ENCODE data around the gene TUBB4B. TPM values are rescaled to one million over a fixed set of nuclear protein-coding genes. Genes with fewer than 3 reads are reported as not detected.

Gene TUBB4B
- total RNA-seq, 1 experiment from 2014 or later: 424 TPM

GRCh38 chr9:137273095-137273490, 32.0 kb downstream of the TUBB4B start:
- H3K4me3 ChIP-seq (ENCODE audit: low read length): no peak overlapping the region
- no peaks in the 10 kb centered on the region for H3F3A ChIP-seq (ENCODE audit: low read length, unreplicated experiment)
- no peak overlapping the region for H2AFZ ChIP-seq (ENCODE audit: low read length)
- ATAC-seq (no peak), DNase-seq (no peak)
- BruUV-seq (replicated peaks): no TSS peak
- H3K27me3 ChIP-seq (ENCODE audit: low read length): no peaks in the 10 kb centered on the region
- POLR2A ChIA-PET (ENCODE audit: unreplicated experiment): interaction anchor here (0.5 kb wide), 1 partner anchor 29 kb away, joined by 3 read pairs; the partner anchor contains the start of gene NRARP
- H3K4me1 ChIP-seq (ENCODE audit: insufficient read depth, low read length): peaks cover 16% of the 10 kb centered on the region
- H4K20me1 ChIP-seq (ENCODE audit: low read length): no peaks in the 10 kb centered on the region
- no peak for TF ChIP-seq EZH2phosphoT487 (IDR thresholded peaks at IDR 0.05; ENCODE audit: borderline replicate concordance, low read length)
- TF ChIP-seq CTCF (conservative IDR thresholded peaks at IDR 0.05; ENCODE audit: low read depth, low read length): no peak
- TF ChIP-seq EZH2 (IDR thresholded peaks at IDR 0.05; ENCODE audit: low read length, unreplicated experiment): no peak
- intact Hi-C loops (cut with micrococcal nuclease): no loop called here
- H3K9me3 ChIP-seq (ENCODE audit: low read length): no peaks in the 10 kb centered on the region
- no peak overlapping the region for H3K9ac ChIP-seq (ENCODE audit: low read length)
- CTCF ChIA-PET: no interaction called here
- H3K9me2 ChIP-seq (replicated peaks; ENCODE audit: low read length): no peaks in the 10 kb centered on the region
- H3K36me3 ChIP-seq (ENCODE audit: low read depth, low read length): no peaks in the 10 kb centered on the region
- H3K79me2 ChIP-seq (ENCODE audit: low read length): peaks cover 5% of the 10 kb centered on the region
- H3K4me2 ChIP-seq (ENCODE audit: low read length): no peak overlapping the region
- no peak overlapping the region for H3K27ac ChIP-seq (ENCODE audit: low read length)

- ATAC-seq: no peak
- BruUV-seq (replicated peaks): no TSS peak
- H3K36me3 ChIP-seq (ENCODE audit: low read depth, low read length): no peaks in the 10 kb centered on the region
- H3K4me3 ChIP-seq (ENCODE audit: low read length): no peak overlapping the region
- no peak overlapping the region for H2AFZ ChIP-seq (ENCODE audit: low read length)
- no peaks in the 10 kb centered on the region for H3K9me2 ChIP-seq (replicated peaks; ENCODE audit: low read length)
- H3K79me2 ChIP-seq (ENCODE audit: low read length): peaks cover 9% of the 10 kb centered on the region
- no peaks in the 10 kb centered on the region for H4K20me1 ChIP-seq (ENCODE audit: low read length)
- intact Hi-C loops (cut with micrococcal nuclease): no loop called here
- no peaks in the 10 kb centered on the region for H3K27me3 ChIP-seq (ENCODE audit: low read length)
- no peak for TF ChIP-seq EZH2phosphoT487 (IDR thresholded peaks at IDR 0.05; ENCODE audit: borderline replicate concordance, low read length)
- no peak for TF ChIP-seq CTCF (conservative IDR thresholded peaks at IDR 0.05; ENCODE audit: low read depth, low read length)
- H3K4me1 ChIP-seq (ENCODE audit: insufficient read depth, low read length): peaks cover 17% of the 10 kb centered on the region
- H3F3A ChIP-seq (ENCODE audit: low read length, unreplicated experiment): no peaks in the 10 kb centered on the region
- no peaks in the 10 kb centered on the region for H3K9me3 ChIP-seq (ENCODE audit: low read length)
- CTCF ChIA-PET: interaction anchor here (0.5 kb wide), 1 partner anchor 25 kb away, joined by 6 read pairs; no protein-coding TSS in a partner anchor
- no peak overlapping the region for H3K27ac ChIP-seq (ENCODE audit: low read length)
- H3K4me2 ChIP-seq (ENCODE audit: low read length): no peak overlapping the region
- POLR2A ChIA-PET (ENCODE audit: unreplicated experiment): no interaction called here
- no peak overlapping the region for H3K9ac ChIP-seq (ENCODE audit: low read length)
- no peak for DNase-seq
These were observed 32.7 kb downstream of the TUBB4B start for GRCh38 chr9:137273611-137274320.

GRCh38 chr9:137275203-137275587, 34.1 kb downstream of the TUBB4B start:
- Histone ChIP-seq H3K4me1 (ENCODE audit: insufficient read depth, low read length) (peaks cover 17% of the 10 kb centered on the region), H3F3A (ENCODE audit: low read length, unreplicated experiment) (no peaks in the 10 kb centered on the region), H2AFZ (ENCODE audit: low read length) (no peak overlapping the region), H3K27ac (ENCODE audit: low read length) (no peak overlapping the region), H3K9ac (ENCODE audit: low read length) (no peak overlapping the region), H4K20me1 (ENCODE audit: low read length) (no peaks in the 10 kb centered on the region), H3K9me3 (ENCODE audit: low read length) (no peaks in the 10 kb centered on the region), H3K4me2 (ENCODE audit: low read length) (no peak overlapping the region), H3K36me3 (ENCODE audit: low read depth, low read length) (no peaks in the 10 kb centered on the region), H3K79me2 (ENCODE audit: low read length) (peaks cover 19% of the 10 kb centered on the region), H3K9me2 (replicated peaks; ENCODE audit: low read length) (no peaks in the 10 kb centered on the region), H3K27me3 (ENCODE audit: low read length) (no peaks in the 10 kb centered on the region), H3K4me3 (ENCODE audit: low read length) (no peak overlapping the region)
- intact Hi-C loops (cut with micrococcal nuclease): no loop called here
- CTCF ChIA-PET: no interaction called here
- no TSS peak for BruUV-seq (replicated peaks)
- DNase-seq (no peak), ATAC-seq (no peak)
- TF ChIP-seq CTCF (conservative IDR thresholded peaks at IDR 0.05; ENCODE audit: low read depth, low read length) (no peak), EZH2phosphoT487 (IDR thresholded peaks at IDR 0.05; ENCODE audit: borderline replicate concordance, low read length) (no peak), EZH2 (IDR thresholded peaks at IDR 0.05; ENCODE audit: low read length, unreplicated experiment) (no peak)
- POLR2A ChIA-PET (ENCODE audit: unreplicated experiment): no interaction called here

All from PC-3 (cell line).